GM18502 (cell line): ENCODE results near the gene GRM5.

Source experiments
- ATAC-seq: cut with Tn5 transposase; IDR thresholded peaks from one replicate; pipeline ENCODE4 v1.9.1; 2021; ENCODE audit warnings: mild to moderate bottlenecking; ENCODE audit not compliant: unreplicated experiment, poor library complexity

GRM5 gene

DNA sequence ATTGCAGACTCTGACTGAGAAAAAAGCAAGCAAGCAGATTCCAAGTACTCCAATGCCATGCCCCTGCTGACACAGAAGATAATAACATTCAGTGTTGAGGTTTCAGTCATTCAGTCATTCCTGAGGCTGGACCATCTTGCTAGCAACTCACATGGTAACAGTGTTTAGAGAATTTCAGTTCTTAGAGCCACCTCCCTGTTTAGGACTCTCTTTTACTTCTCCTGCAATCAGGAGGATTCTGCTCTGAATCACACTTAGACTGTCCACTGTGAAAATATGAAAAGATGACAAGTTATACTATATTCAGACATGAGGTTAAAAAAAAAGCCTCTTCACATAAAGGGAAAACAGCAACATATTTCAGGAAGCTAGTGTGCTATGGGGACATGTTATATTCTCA is 544.4 kb downstream of the GRM5 start:
- ATAC-seq, result no peak

GRCh38 chr11:88520391-88520790 is 545.4 kb downstream of the GRM5 start:
- no peak for ATAC-seq

DNA sequence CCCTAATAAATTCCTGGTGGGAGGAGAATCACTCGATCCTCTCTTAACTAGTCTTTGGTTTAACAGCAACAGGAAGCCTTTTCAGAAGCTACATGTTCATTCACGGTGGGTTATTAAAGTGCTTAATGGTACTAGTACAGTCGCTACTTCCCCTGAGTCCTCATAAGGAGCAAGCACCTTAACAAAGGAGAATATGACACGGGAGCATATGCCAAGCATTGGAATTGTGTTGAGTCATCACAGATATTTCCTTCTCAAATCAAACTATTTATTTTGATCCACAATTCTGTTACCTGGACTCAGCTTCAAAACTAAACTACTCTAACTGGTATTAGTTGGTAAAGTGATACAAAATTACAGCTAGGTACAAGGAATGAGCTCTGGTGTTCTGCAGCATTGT is 550.8 kb downstream of the GRM5 start:
- no peak for ATAC-seq

- ATAC-seq, result no peak
These were observed 554.8 kb downstream of the GRM5 start for GRCh38 chr11:88511006-88511405.

- ATAC-seq, result peak; percentile 67
These were observed 556.8 kb downstream of the GRM5 start for GRCh38 chr11:88508759-88509581.

DNA sequence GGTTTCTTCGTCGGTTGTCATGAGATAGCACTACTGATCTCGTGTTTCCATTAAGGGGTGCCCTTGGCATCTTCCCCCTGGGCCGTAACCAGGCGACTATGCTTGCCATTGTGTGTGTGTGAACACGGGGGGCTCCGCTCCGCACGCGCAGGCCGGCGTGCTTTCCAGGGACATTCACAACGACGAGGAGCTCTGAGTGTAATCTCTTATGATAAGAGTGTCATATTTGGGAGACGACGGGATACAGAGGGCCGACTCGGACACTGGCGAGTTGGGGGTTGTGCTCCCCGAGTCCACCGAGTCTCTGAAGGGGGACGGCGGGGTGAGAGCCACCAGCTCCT is 557.4 kb downstream of the GRM5 start:
- no peak for ATAC-seq

GRCh38 chr11:88507771-88508417 is 557.9 kb downstream of the GRM5 start:
- no peak for ATAC-seq

GRCh38 chr11:88501541-88501940 is 564.2 kb downstream of the GRM5 start:
- no peak for ATAC-seq

- ATAC-seq, result no peak
These were observed 569.9 kb downstream of the GRM5 start for GRCh38 chr11:88495836-88496235.

- no peak for ATAC-seq
These were observed 570.9 kb downstream of the GRM5 start for GRCh38 chr11:88494848-88495247.

DNA sequence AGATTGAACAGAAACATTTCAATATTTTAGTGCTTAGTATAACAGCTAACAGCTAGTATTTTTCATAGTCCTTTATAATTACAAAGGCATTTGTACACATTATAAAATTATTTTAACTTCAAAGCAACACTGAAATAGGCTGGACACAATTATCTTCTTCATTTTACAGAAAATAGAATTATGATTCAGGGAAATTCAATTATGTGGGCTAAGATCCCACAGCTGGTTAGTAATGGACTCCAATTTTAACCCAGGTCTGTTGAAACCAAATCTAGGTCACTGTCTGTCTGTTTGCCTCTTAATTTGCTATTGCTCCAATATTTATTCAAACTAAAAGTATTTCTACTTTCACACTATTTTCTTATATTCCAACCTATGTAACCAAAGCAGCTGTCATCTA is 574.1 kb downstream of the GRM5 start:
- no peak for ATAC-seq

DNA sequence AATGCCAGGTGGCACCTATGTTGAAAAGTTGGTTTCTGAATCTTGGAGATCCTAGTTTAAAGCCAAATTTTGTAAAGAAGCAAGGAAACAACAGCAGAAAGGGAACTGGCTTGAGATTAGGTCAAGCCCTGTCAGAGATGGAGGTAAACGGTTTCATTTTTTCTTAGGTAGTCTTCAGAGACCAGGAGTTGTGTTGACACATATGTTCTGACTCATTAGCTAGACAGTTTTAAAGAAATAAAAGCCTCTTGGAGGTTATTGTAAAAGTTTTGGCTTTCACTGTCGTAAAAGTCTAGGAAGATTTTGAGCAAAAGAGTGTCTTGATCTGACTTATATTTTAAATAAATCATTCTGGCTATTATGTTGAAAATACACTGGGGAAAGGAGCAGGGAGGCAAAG is 576.8 kb downstream of the GRM5 start:
- no peak for ATAC-seq

GRCh38 chr11:88487646-88488045 is 578.1 kb downstream of the GRM5 start:
- no peak for ATAC-seq

- peak; percentile 89 for ATAC-seq
These were observed 580.7 kb downstream of the GRM5 start for GRCh38 chr11:88484873-88485621.

DNA sequence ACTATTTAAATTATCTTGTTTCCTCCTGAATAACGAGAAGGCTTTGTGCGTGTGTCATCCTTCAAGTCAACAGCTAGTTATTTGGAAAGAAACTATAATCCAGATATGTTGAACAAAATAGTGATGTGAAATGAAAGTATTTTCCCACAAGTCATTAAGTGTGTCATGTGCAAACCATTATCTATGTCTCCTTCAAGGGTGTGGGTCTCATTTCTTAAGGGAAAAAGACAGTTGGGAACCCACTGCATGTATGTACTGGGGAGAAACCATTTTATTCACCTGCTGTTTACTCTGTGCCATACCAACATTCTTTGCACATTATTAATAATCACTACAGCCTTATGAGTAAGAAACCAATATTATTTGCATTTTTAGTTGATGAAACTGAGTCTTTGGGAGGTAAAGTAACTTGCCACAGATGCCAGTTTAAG is 582.9 kb downstream of the GRM5 start:
- no peak for ATAC-seq

DNA sequence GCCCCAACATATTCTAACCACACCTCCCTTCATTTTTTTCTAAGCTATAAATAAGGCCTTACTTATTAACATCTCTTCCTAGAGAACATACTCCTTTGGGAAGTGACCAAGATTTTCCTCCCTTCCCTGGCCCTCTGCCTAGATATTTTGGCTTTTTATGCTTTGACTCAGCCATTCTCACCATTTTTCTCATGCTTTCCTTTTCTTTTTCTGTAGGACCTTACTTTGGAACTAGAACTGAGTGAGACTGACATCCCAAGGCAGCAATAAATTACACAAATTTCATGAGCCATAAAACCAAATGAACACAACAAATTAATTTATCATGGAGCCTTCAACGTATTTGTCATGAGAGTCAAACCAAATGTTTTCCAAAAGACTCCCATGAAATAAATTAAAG is 585.6 kb downstream of the GRM5 start:
- no peak for ATAC-seq

DNA sequence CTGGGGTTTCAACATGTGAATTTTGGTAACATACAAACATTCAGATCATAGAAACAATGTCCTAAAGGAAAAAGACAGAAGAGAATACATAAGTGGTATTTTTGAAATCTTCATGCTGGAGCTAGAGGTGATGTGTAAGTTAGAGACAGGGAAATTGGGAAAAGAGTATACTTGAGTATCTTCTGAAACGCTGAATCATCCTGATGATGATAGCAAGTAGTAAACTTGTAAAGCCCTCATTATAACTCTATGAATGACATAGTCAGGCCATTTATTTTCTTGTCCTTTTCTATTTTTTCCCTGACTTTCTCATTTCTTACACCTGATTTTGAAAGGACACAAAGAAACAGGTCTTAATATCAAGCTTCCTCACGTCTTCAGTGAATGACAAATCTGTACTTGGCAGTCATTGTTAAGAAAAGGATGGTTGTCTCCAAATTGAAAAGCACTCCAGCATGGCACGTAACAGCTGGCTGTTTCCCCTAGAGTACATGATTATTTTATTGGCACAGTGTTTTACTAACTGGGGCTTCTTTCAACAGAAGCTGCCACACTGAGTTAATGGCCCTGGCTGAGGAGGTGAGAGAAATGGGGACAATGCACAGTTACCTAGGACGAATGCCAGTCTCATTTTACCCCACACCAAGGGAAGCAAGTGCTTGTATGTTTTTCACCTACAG is 587.5 kb downstream of the GRM5 start:
- ATAC-seq, result no peak

- ATAC-seq, result no peak
These were observed 589.8 kb downstream of the GRM5 start for GRCh38 chr11:88475991-88476418.

GRCh38 chr11:88474655-88475054 is 591.1 kb downstream of the GRM5 start:
- no peak for ATAC-seq

GRCh38 chr11:88469561-88470225 is 596.1 kb downstream of the GRM5 start:
- ATAC-seq, result no peak
